Thyroid gland (tissue), 4 donors: ENCODE data around the gene TMEM106B. TPM values are rescaled to one million over a fixed set of nuclear protein-coding genes. Genes with fewer than 3 reads are reported as not detected.
A peak's percentile ranks its signal among the peaks of the same experiment; 100 is the strongest.

Source experiments
- DNase-seq, 2 donors: peaks; one replicate each; pipeline ENCODE4 v3.0.0-alpha.2; 2019
- H3K27ac ChIP-seq, 3 donors: fragments of 200-600 bp; sonication (generic); 1 replicate in 2 of 3; 2 replicates in 1 of 3; pipeline ENCODE4 v1.5.1; 2016 to 2019; ENCODE audit warnings: mild to moderate bottlenecking in 1 of 3, moderate library complexity in 1 of 3
- H3K27me3 ChIP-seq: fragments of 200-600 bp; sonication (generic); one replicate; pipeline ENCODE4 v1.5.1; 2019
- H3K36me3 ChIP-seq, 2 donors: fragments of 200-600 bp; sonication (generic); one replicate each; pipeline ENCODE4 v1.5.1; 2016 to 2019
- H3K4me1 ChIP-seq, 2 donors: fragments of 200-600 bp; sonication (generic); one replicate each; pipeline ENCODE4 v1.5.1; 2017 to 2019
- H3K4me3 ChIP-seq, 3 donors: fragments of 200-600 bp; sonication (generic); replicated peaks in 1 of 3; 1 replicate in 2 of 3; 2 replicates in 1 of 3; pipeline ENCODE4 v1.5.1; 2016; ENCODE audit warnings: mild to moderate bottlenecking in 1 of 3
- H3K9me3 ChIP-seq: fragments of 200-600 bp; sonication (generic); one replicate; pipeline ENCODE4 v1.5.1; 2017
- CTCF ChIP-seq, 6 experiments: fragments of 200-600 bp in 3 of 6; fragments of 450-650 bp in 3 of 6; sonication (generic) in 3 of 6; IDR thresholded peaks; one replicate each; pipeline ENCODE4 v1.5.1; 2016 to 2019; ENCODE audit warnings: antibody characterized with exemption in 6 of 6, mild to moderate bottlenecking in 2 of 6, inconsistent platforms in 1 of 6, moderate library complexity in 1 of 6
- POLR2A ChIP-seq, 2 donors: fragments of 450-650 bp; IDR thresholded peaks; one replicate each; pipeline ENCODE4 v1.6.1; 2017; ENCODE audit warnings: antibody characterized with exemption in 2 of 2, mild to moderate bottlenecking in 2 of 2, moderate library complexity in 1 of 2
- WGBS, 2 donors: methylation state at CpG; one replicate each; pipeline ENCODE4 v1.1.5; 2017; 5-methylcytosine and 5-hydroxymethylcytosine counted together
- intact Hi-C: fragments of 100-400 bp; cut with DNase I; formaldehyde crosslinking; loops from one replicate; pipeline ENCODE4 v1.15.1; 2023
- total RNA-seq, 4 donors: library from RNA; depleted of rRNA; stranded (reverse); fragments of >200 nt; gene quantifications; one replicate each; pipeline ENCODE4 v1.2.3, GENCODE V29; 2016

Gene TMEM106B
- total RNA-seq, 4 donors from 2014 or later, result 91.4 to 135 (median 108) TPM

- no peak for TF ChIP-seq POLR2A (IDR thresholded peaks at IDR 0.05)
- TF ChIP-seq CTCF (IDR thresholded peaks at IDR 0.05), result no peak
- no peak overlapping the region for H3K4me3 ChIP-seq
- H3K27me3 ChIP-seq, result no peaks in the 10 kb centered on the region
- 33 to 45% methylated on average over 2 of the region's 2 CpGs for WGBS, 2 donors
- no peaks in the 10 kb centered on the region for H3K9me3 ChIP-seq
- no peak overlapping the region for H3K27ac ChIP-seq
- peaks cover 4 to 7% of the 10 kb centered on the region in 2 donors for H3K4me1 ChIP-seq
- H3K36me3 ChIP-seq, result no peaks in the 10 kb centered on the region
- intact Hi-C loops, result no loop called here
- peak; percentile 18 to 36 for DNase-seq
These were observed 4.0 kb upstream of the TMEM106B start for GRCh38 chr7:12207046-12207445.

GRCh38 chr7:12209221-12209620 lies 1.9 kb upstream of the TMEM106B start:
- peaks cover 6 to 18% of the 10 kb centered on the region in 2 donors for H3K4me1 ChIP-seq
- H3K9me3 ChIP-seq, result no peaks in the 10 kb centered on the region
- WGBS, 2 donors, result 53 to 55% methylated on average over 1 of the region's 1 CpG
- no peak overlapping the region for H3K27ac ChIP-seq
- no peak overlapping the region for H3K4me3 ChIP-seq
- no peaks in the 10 kb centered on the region for H3K36me3 ChIP-seq
- DNase-seq, result no peak
- TF ChIP-seq POLR2A (IDR thresholded peaks at IDR 0.05), result no peak
- no peak for TF ChIP-seq CTCF (IDR thresholded peaks at IDR 0.05)
- intact Hi-C loops, result no loop called here
- no peaks in the 10 kb centered on the region for H3K27me3 ChIP-seq

- peaks cover 6 to 18% of the 10 kb centered on the region in 2 donors for H3K4me1 ChIP-seq
- H3K27ac ChIP-seq, result peak overlapping the region; percentile 94 to 99 (median 97)
- TF ChIP-seq POLR2A (IDR thresholded peaks at IDR 0.05) (no peak), CTCF (IDR thresholded peaks at IDR 0.05) (no peak)
- H3K4me3 ChIP-seq, result peak overlapping the region; percentile 54 to 78 (median 66)
- no peaks in the 10 kb centered on the region for H3K27me3 ChIP-seq
- no peaks in the 10 kb centered on the region for H3K9me3 ChIP-seq
- WGBS, 2 donors, result 4% methylated on average over 26 of the region's 26 CpGs
- H3K36me3 ChIP-seq, result no peaks in the 10 kb centered on the region
- intact Hi-C loops, result no loop called here
- DNase-seq, result peak; percentile 62 to 63
These were observed 678 bp upstream of the TMEM106B start for GRCh38 chr7:12210179-12211053.

GRCh38 chr7:12211711-12212485 lies 804 bp downstream of the TMEM106B start:
- Histone ChIP-seq H3K36me3 (no peaks in the 10 kb centered on the region), H3K27me3 (no peaks in the 10 kb centered on the region), H3K4me1 (peaks cover 6 to 18% of the 10 kb centered on the region in 2 donors), H3K4me3 (peak overlapping the region; percentile 54 to 78 (median 66)), H3K27ac (peak overlapping the region; percentile 94 to 99 (median 97)), H3K9me3 (no peaks in the 10 kb centered on the region)
- DNase-seq, result peak; percentile 12 to 14
- WGBS, 2 donors, result 12 to 15% methylated on average over 9 of the region's 9 CpGs
- intact Hi-C loops, result no loop called here
- TF ChIP-seq CTCF (IDR thresholded peaks at IDR 0.05) (no peak), POLR2A (IDR thresholded peaks at IDR 0.05) (no peak)
